Measurements from ENCODE around the gene DSE. TPM values are rescaled to one million over a fixed set of nuclear protein-coding genes. Genes with fewer than 3 reads are reported as not detected.
"Not testable (repeated sequence)": the region's sequence is repeated elsewhere in the genome, so short reads cannot be mapped to it uniquely, and the experiment has no call there.

DSE gene
- total RNA-seq: 82.7 TPM

GRCh38 chr6:116370760-116371119 lies at the start of gene DSE:
DSE (plus strand) TSS chr6:116370947; CDS start chr6:116399251, 28,304 bp downstream.
- DNase-seq (ENCODE audit: low spot score) (peak; percentile 94), ATAC-seq (peak; percentile 94)
- intact Hi-C loops (cut with DNase I): no loop called here

- ATAC-seq; intact Hi-C loops (cut with DNase I); DNase-seq (ENCODE audit: low spot score): not testable (repeated sequence)
These were observed 48.8 kb upstream of the DSE start for GRCh38 chr6:116321933-116322332.

GRCh38 chr6:116323863-116324262 lies 46.9 kb upstream of the DSE start:
- intact Hi-C loops (cut with DNase I): no loop called here
- ATAC-seq: no peak

GRCh38 chr6:116325634-116326132 lies 45.1 kb upstream of the DSE start:
- intact Hi-C loops (cut with DNase I); ATAC-seq; DNase-seq (ENCODE audit: low spot score): not testable (repeated sequence)

More at GRCh38 chr6:116323863-116324262, 46.9 kb upstream of the DSE start:
- DNase-seq (ENCODE audit: low spot score): no peak

- ATAC-seq (peak; percentile 35), DNase-seq (ENCODE audit: low spot score) (no peak)
- intact Hi-C loops (cut with DNase I): no loop called here
These were observed 44.5 kb upstream of the DSE start for GRCh38 chr6:116326181-116326671.

- ATAC-seq: no peak
- intact Hi-C loops (cut with DNase I): no loop called here
- DNase-seq (ENCODE audit: low spot score): no peak
These were observed 43.8 kb upstream of the DSE start for GRCh38 chr6:116326996-116327395.

GRCh38 chr6:116327803-116328527 lies 42.8 kb upstream of the DSE start:
- intact Hi-C loops (cut with DNase I): no loop called here
- peak; percentile 27 for ATAC-seq

GRCh38 chr6:116328528-116328903 lies 42.2 kb upstream of the DSE start:
- DNase-seq (ENCODE audit: low spot score): no peak
- intact Hi-C loops (cut with DNase I): no loop called here
- peak; percentile 79 for ATAC-seq

More at GRCh38 chr6:116327803-116328527, 42.8 kb upstream of the DSE start:
- DNase-seq (ENCODE audit: low spot score): no peak

- ATAC-seq (no peak), DNase-seq (ENCODE audit: low spot score) (no peak)
- intact Hi-C loops (cut with DNase I): no loop called here
These were observed 41.6 kb upstream of the DSE start for GRCh38 chr6:116329156-116329555.

GRCh38 chr6:116330511-116330910 lies 40.2 kb upstream of the DSE start:
- no peak for ATAC-seq
- intact Hi-C loops (cut with DNase I): no loop called here
- no peak for DNase-seq (ENCODE audit: low spot score)

- DNase-seq (ENCODE audit: low spot score) (no peak), ATAC-seq (no peak)
- intact Hi-C loops (cut with DNase I): no loop called here
These were observed 38.7 kb upstream of the DSE start for GRCh38 chr6:116332096-116332495.

- intact Hi-C loops (cut with DNase I); ATAC-seq; DNase-seq (ENCODE audit: low spot score): not testable (repeated sequence)
These were observed 35.9 kb upstream of the DSE start for GRCh38 chr6:116334638-116335409.

- ATAC-seq: no peak
- intact Hi-C loops (cut with DNase I): no loop called here
- DNase-seq (ENCODE audit: low spot score): no peak
These were observed 35.0 kb upstream of the DSE start for GRCh38 chr6:116335612-116336215.

- ATAC-seq (peak; percentile 49), DNase-seq (ENCODE audit: low spot score) (no peak)
- intact Hi-C loops (cut with DNase I): no loop called here
These were observed 31.8 kb upstream of the DSE start for GRCh38 chr6:116338943-116339342.

- intact Hi-C loops (cut with DNase I); DNase-seq (ENCODE audit: low spot score); ATAC-seq: not testable (repeated sequence)
These were observed 30.1 kb upstream of the DSE start for GRCh38 chr6:116340625-116341024.

GRCh38 chr6:116349216-116349615 lies 21.5 kb upstream of the DSE start:
- DNase-seq (ENCODE audit: low spot score) (no peak), ATAC-seq (no peak)
- intact Hi-C loops (cut with DNase I): no loop called here

- ATAC-seq (no peak), DNase-seq (ENCODE audit: low spot score) (no peak)
- intact Hi-C loops (cut with DNase I): no loop called here
These were observed 19.6 kb upstream of the DSE start for GRCh38 chr6:116351101-116351500.

GRCh38 chr6:116352515-116353471 lies 18.0 kb upstream of the DSE start:
- ATAC-seq (peak; percentile 89), DNase-seq (ENCODE audit: low spot score) (no peak)
- intact Hi-C loops (cut with DNase I): no loop called here

Data from sciatic nerve (tissue), 2 donors.